GM12872 (cell line): ENCODE results near the gene NFATC2.

Source experiments
- CTCF ChIP-seq: IDR thresholded peaks from 3 replicates; pipeline ENCODE4 v1.5.1; 2011; ENCODE audit warnings: low read depth, mild to moderate bottlenecking, low read length, moderate library complexity; ENCODE audit not compliant: insufficient read depth

Gene NFATC2

GRCh38 chr20:51574248-51575033, 31.9 kb upstream of the NFATC2 start:
- no peak for TF ChIP-seq CTCF

GRCh38 chr20:51573576-51574243, 31.2 kb upstream of the NFATC2 start:
- TF ChIP-seq CTCF, result no peak

GRCh38 chr20:51571460-51571794, 28.9 kb upstream of the NFATC2 start:
- no peak for TF ChIP-seq CTCF

- no peak for TF ChIP-seq CTCF
Measured at GRCh38 chr20:51570739-51571459, 28.4 kb upstream of the NFATC2 start.

- no peak for TF ChIP-seq CTCF
Measured at GRCh38 chr20:51569815-51570738, 27.6 kb upstream of the NFATC2 start.

- TF ChIP-seq CTCF, result no peak
Measured at GRCh38 chr20:51567622-51568021, 25.1 kb upstream of the NFATC2 start.

GRCh38 chr20:51566594-51566993, 24.1 kb upstream of the NFATC2 start:
- no peak for TF ChIP-seq CTCF
